ENCODE data around the gene SYT5.
"Not testable (repeated sequence)": the region's sequence is repeated elsewhere in the genome, so short reads cannot be mapped to it uniquely, and the experiment has no call there.

- not testable (repeated sequence) for TF ChIP-seq CTCF, POLR2AphosphoS5 (IDR thresholded peaks at IDR 0.05)
Measured at GRCh38 chr19:55202199-55202598, 22.1 kb upstream of the SYT5 start.

All from prostate gland (tissue), 2 donors.